ENCODE measurements around the gene ACTR5. TPM values are rescaled to one million over a fixed set of nuclear protein-coding genes. Genes with fewer than 3 reads are reported as not detected.

Gene ACTR5
- total RNA-seq, 5 donors from 2014 or later (not counting 1 experiment from before 2014, with no cell fraction given) = 15.8 to 20.1 (median 18.8) TPM

DNA sequence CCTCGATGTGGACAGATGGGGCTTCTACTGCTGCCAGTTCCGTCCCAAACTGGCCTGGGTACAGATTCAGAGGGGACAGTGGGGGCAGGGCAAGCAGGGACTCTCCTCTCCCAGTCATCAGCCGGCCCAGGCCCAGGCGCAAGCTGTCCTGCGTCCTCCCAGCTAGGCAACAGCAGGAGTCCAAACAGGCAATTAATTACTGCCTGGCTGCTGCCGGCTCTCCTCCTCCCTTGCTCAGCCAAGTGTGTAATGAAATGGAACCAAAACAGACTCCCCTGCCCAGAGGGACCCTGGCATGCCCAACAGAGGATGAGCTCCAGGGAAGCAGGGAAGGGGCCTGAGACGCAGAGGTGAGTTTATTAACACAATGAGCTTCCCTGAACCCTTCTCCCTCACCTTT lies 41.8 kb upstream of the ACTR5 start:
- DNase-seq = no peak
- POLR2A ChIA-PET = no interaction called here
- Mint-ChIP-seq H3K27ac (no peak overlapping the region), H3K36me3 (no peaks in the 10 kb centered on the region), H3K27me3 (peaks cover 41 to 50% of the 10 kb centered on the region in 2 donors), H3K4me3 (no peak overlapping the region), H3K4me1 (no peaks in the 10 kb centered on the region), H3K9me3 (no peaks in the 10 kb centered on the region)
- CTCF ChIA-PET = no interaction called here
- Histone ChIP-seq H3K27me3 (replicated peaks in 1 of 2; ENCODE audit: control insufficient read depth in 2 of 2, extremely low read depth in 1 of 2, insufficient read depth in 2 of 2, low read length in 1 of 2) (peaks cover 9 to 50% of the 10 kb centered on the region in 2 experiments), H3K9me3 (no peaks in the 10 kb centered on the region), H3K4me1 (ENCODE audit: control insufficient read depth in 1 of 2, extremely low read depth in 1 of 2, insufficient read depth in 2 of 2, low read length in 2 of 2) (no peaks in the 10 kb centered on the region), H3K4me3 (ENCODE audit: control insufficient read depth in 1 of 2, extremely low read depth in 1 of 2, low read length in 1 of 2) (no peak overlapping the region), H3K27ac (ENCODE audit: low read length) (no peak overlapping the region), H3K36me3 (ENCODE audit: control insufficient read depth in 2 of 2, extremely low read depth in 1 of 2, insufficient read depth in 1 of 2, low read length in 1 of 2) (no peaks in the 10 kb centered on the region)
- ATAC-seq (replicated peaks in 1 of 4) = no peak
- 29% methylated on average over 4 of the region's 7 CpGs for WGBS (ENCODE audit: insufficient coverage)

DNA sequence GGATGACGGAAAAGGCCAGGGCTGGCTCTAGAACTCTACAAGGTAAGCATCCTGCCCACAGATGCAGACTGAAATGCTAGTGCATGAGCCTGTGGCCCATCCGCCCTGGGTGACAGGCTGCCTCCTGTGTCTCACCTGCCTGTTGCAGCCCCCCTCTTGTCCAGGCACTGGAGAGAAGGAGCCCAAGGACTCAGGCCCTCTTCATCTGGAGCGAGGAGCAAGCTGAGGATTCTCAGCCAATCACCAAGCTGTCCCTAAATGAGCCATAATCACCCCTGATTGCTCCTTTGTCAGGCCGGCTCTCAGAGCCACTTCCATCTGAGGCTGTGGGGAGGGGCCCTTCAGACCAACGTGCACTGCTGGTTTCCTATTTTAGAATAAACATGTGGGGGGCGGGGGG lies 34.0 kb upstream of the ACTR5 start:
- H3K27ac ChIP-seq (ENCODE audit: low read length) = no peak overlapping the region
- H3K36me3 ChIP-seq (ENCODE audit: control insufficient read depth in 2 of 2, extremely low read depth in 1 of 2, insufficient read depth in 1 of 2, low read length in 1 of 2) = no peaks in the 10 kb centered on the region
- no peak overlapping the region for H3K4me3 Mint-ChIP-seq
- peaks cover 38 to 62% of the 10 kb centered on the region in 2 donors for H3K27me3 Mint-ChIP-seq
- WGBS (ENCODE audit: insufficient coverage) = 24% methylated on average over 3 of the region's 6 CpGs
- ATAC-seq (replicated peaks in 1 of 4) = no peak
- H3K9me3 ChIP-seq = no peaks in the 10 kb centered on the region
- H3K27me3 ChIP-seq (replicated peaks in 1 of 2; ENCODE audit: control insufficient read depth in 2 of 2, extremely low read depth in 1 of 2, insufficient read depth in 2 of 2, low read length in 1 of 2) = peaks cover 19 to 59% of the 10 kb centered on the region in 2 experiments
- ChIA-PET POLR2A (no interaction called here), CTCF (no interaction called here)
- no peak overlapping the region for H3K4me3 ChIP-seq (ENCODE audit: control insufficient read depth in 1 of 2, extremely low read depth in 1 of 2, low read length in 1 of 2)
- H3K27ac Mint-ChIP-seq = no peak overlapping the region
- DNase-seq = no peak
- H3K9me3 Mint-ChIP-seq = no peaks in the 10 kb centered on the region
- H3K4me1 Mint-ChIP-seq = no peaks in the 10 kb centered on the region
- H3K4me1 ChIP-seq (ENCODE audit: control insufficient read depth in 1 of 2, extremely low read depth in 1 of 2, insufficient read depth in 2 of 2, low read length in 2 of 2) = no peaks in the 10 kb centered on the region
- H3K36me3 Mint-ChIP-seq = no peaks in the 10 kb centered on the region

GRCh38 chr20:38715646-38716045 lies 32.6 kb upstream of the ACTR5 start:
- Mint-ChIP-seq H3K27ac (no peak overlapping the region), H3K4me3 (no peak overlapping the region), H3K4me1 (no peaks in the 10 kb centered on the region), H3K36me3 (no peaks in the 10 kb centered on the region), H3K9me3 (no peaks in the 10 kb centered on the region), H3K27me3 (peaks cover 44 to 65% of the 10 kb centered on the region in 2 donors)
- H3K27ac ChIP-seq (ENCODE audit: low read length) = no peak overlapping the region
- H3K4me3 ChIP-seq (ENCODE audit: control insufficient read depth in 1 of 2, extremely low read depth in 1 of 2, low read length in 1 of 2) = no peak overlapping the region
- POLR2A ChIA-PET = no interaction called here
- H3K27me3 ChIP-seq (replicated peaks in 1 of 2; ENCODE audit: control insufficient read depth in 2 of 2, extremely low read depth in 1 of 2, insufficient read depth in 2 of 2, low read length in 1 of 2) = peaks cover 17 to 65% of the 10 kb centered on the region in 2 experiments
- CTCF ChIA-PET = interaction anchor here (0.5 to 0.6 kb wide), 2 partner anchors 8 to 24 kb away, joined by 3 read pairs; no protein-coding TSS in a partner anchor
- no peaks in the 10 kb centered on the region for H3K36me3 ChIP-seq (ENCODE audit: control insufficient read depth in 2 of 2, extremely low read depth in 1 of 2, insufficient read depth in 1 of 2, low read length in 1 of 2)
- 59% methylated on average over 3 of the region's 10 CpGs for WGBS (ENCODE audit: insufficient coverage)
- H3K9me3 ChIP-seq = no peaks in the 10 kb centered on the region
- ATAC-seq (replicated peaks in 1 of 4) = no peak
- H3K4me1 ChIP-seq (ENCODE audit: control insufficient read depth in 1 of 2, extremely low read depth in 1 of 2, insufficient read depth in 2 of 2, low read length in 2 of 2) = no peaks in the 10 kb centered on the region
- no peak for DNase-seq

GRCh38 chr20:38722683-38723016 lies 25.6 kb upstream of the ACTR5 start:
- POLR2A ChIA-PET = no interaction called here
- DNase-seq (no peak), ATAC-seq (replicated peaks in 1 of 4) (no peak)
- 6% methylated on average over 7 of the region's 7 CpGs for WGBS (ENCODE audit: insufficient coverage)
- Mint-ChIP-seq H3K27ac (no peak overlapping the region), H3K27me3 (peaks cover 74 to 88% of the 10 kb centered on the region in 2 donors), H3K36me3 (no peaks in the 10 kb centered on the region), H3K4me1 (peaks cover 31 to 36% (median 36%) of the 10 kb centered on the region in 3 donors), H3K9me3 (no peaks in the 10 kb centered on the region), H3K4me3 (peak overlapping the region in 2 of 3 donors; percentile 26 to 64)
- Histone ChIP-seq H3K4me3 (ENCODE audit: control insufficient read depth in 1 of 2, extremely low read depth in 1 of 2, low read length in 1 of 2) (no peak overlapping the region), H3K4me1 (ENCODE audit: control insufficient read depth in 1 of 2, extremely low read depth in 1 of 2, insufficient read depth in 2 of 2, low read length in 2 of 2) (peaks cover 5 to 47% of the 10 kb centered on the region in 2 experiments), H3K27ac (ENCODE audit: low read length) (no peak overlapping the region), H3K9me3 (no peaks in the 10 kb centered on the region), H3K36me3 (ENCODE audit: control insufficient read depth in 2 of 2, extremely low read depth in 1 of 2, insufficient read depth in 1 of 2, low read length in 1 of 2) (no peaks in the 10 kb centered on the region), H3K27me3 (replicated peaks in 1 of 2; ENCODE audit: control insufficient read depth in 2 of 2, extremely low read depth in 1 of 2, insufficient read depth in 2 of 2, low read length in 1 of 2) (peaks cover 30 to 82% of the 10 kb centered on the region in 2 experiments)
- CTCF ChIA-PET = no interaction called here

DNA sequence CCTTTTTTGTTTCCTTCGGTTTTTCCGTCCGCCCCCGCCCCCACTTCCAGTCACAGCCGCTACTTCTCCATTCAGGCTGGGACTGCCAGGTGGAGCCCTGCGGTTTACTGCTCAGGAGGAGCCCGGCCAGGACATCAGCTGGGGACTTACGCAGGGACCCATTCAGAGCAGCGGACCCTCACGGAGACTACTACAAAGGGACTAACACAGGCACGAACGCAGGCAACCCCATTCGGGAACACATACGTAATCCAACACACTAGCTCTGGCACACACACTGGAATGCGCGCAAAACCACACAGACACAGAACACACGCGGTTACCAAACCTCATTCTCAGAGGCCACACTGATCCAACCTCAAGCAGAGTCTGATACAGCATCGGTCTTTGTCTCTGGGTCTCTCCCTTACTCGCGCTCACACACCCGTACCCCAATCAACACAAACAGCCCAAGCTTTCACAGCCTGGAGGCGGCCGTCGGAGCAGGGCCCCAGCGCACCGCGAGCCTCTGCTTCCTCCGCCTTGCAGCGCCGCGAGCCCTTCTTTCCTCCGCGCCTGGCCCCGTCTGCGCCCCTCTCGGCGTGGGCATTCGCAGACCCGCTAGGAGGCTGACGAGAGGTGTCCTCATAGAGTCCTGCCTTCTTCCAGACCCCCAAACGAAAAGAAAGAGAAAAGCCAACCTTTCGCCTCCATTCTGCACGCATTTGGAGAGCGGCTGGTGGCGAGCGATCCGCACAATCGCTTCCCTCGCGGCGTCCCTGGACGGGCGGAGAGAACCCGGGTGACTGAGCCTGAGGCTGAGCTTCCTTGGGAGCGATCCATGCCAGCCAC lies 25.0 kb upstream of the ACTR5 start:
- WGBS (ENCODE audit: insufficient coverage) = 5% methylated on average over 50 of the region's 56 CpGs
- ATAC-seq (replicated peaks in 1 of 4) = peak in 1 of 4 experiments; percentile 15

GRCh38 chr20:38723848-38724625 lies 24.2 kb upstream of the ACTR5 start, which contains the start of gene SLC32A1:
TSS of gene SLC32A1 (plus strand) at chr20:38724486. CDS start at chr20:38724725, 239 bp downstream.
- Mint-ChIP-seq H3K4me1 (peaks cover 41 to 47% (median 45%) of the 10 kb centered on the region in 3 donors), H3K9me3 (peaks cover 0 to 2% (median 0%) of the 10 kb centered on the region in 3 donors), H3K36me3 (peaks cover under 1% of the 10 kb centered on the region), H3K4me3 (peak within 1 kb of the TSS; percentile 50 to 64 (median 52)), H3K27ac (no peak within 1 kb of the TSS), H3K27me3 (peaks cover 72 to 88% of the 10 kb centered on the region in 2 donors)
- CTCF ChIA-PET = interaction anchor here (0.5 to 0.6 kb wide), 2 partner anchors 8 to 10 kb away, joined by 3 to 7 read pairs; no protein-coding TSS in a partner anchor
- no peaks in the 10 kb centered on the region for H3K36me3 ChIP-seq (ENCODE audit: control insufficient read depth in 2 of 2, extremely low read depth in 1 of 2, insufficient read depth in 1 of 2, low read length in 1 of 2)
- H3K9me3 ChIP-seq = no peaks in the 10 kb centered on the region
- DNase-seq (peak in 4 of 35 experiments; percentile 8 to 28 (median 9)), ATAC-seq (replicated peaks in 1 of 4) (no peak)
- POLR2A ChIA-PET = no interaction called here
- H3K27ac ChIP-seq (ENCODE audit: low read length) = no peak within 1 kb of the TSS
- H3K4me1 ChIP-seq (ENCODE audit: control insufficient read depth in 1 of 2, extremely low read depth in 1 of 2, insufficient read depth in 2 of 2, low read length in 2 of 2) = peaks cover 5 to 59% of the 10 kb centered on the region in 2 experiments
- 3% methylated on average over 57 of the region's 76 CpGs for WGBS (ENCODE audit: insufficient coverage)
- peaks cover 30 to 91% of the 10 kb centered on the region in 2 experiments for H3K27me3 ChIP-seq (replicated peaks in 1 of 2; ENCODE audit: control insufficient read depth in 2 of 2, extremely low read depth in 1 of 2, insufficient read depth in 2 of 2, low read length in 1 of 2)
- H3K4me3 ChIP-seq (ENCODE audit: control insufficient read depth in 1 of 2, extremely low read depth in 1 of 2, low read length in 1 of 2) = peak within 1 kb of the TSS in 1 of 2 donors; percentile 15

More for the DNA sequence above, 25.0 kb upstream of the ACTR5 start:
- Mint-ChIP-seq H3K4me1 (peaks cover 36 to 42% (median 42%) of the 10 kb centered on the region in 3 donors), H3K27ac (peak overlapping the region in 1 of 2 donors; percentile 30), H3K9me3 (no peaks in the 10 kb centered on the region), H3K4me3 (peak overlapping the region in 2 of 3 donors; percentile 52 to 64), H3K36me3 (no peaks in the 10 kb centered on the region), H3K27me3 (peaks cover 75 to 88% of the 10 kb centered on the region in 2 donors)
- ChIA-PET POLR2A (no interaction called here), CTCF (interaction anchor here in 1 of 2 donors (0.6 kb wide), 1 partner anchor 7 kb away, joined by 3 read pairs; no protein-coding TSS in a partner anchor)
- no peaks in the 10 kb centered on the region for H3K36me3 ChIP-seq (ENCODE audit: control insufficient read depth in 2 of 2, extremely low read depth in 1 of 2, insufficient read depth in 1 of 2, low read length in 1 of 2)
- no peak overlapping the region for H3K27ac ChIP-seq (ENCODE audit: low read length)
- no peaks in the 10 kb centered on the region for H3K9me3 ChIP-seq
- H3K4me1 ChIP-seq (ENCODE audit: control insufficient read depth in 1 of 2, extremely low read depth in 1 of 2, insufficient read depth in 2 of 2, low read length in 2 of 2) = peaks cover 5 to 53% of the 10 kb centered on the region in 2 experiments
- DNase-seq = peak in 3 of 35 experiments; percentile 11 to 19 (median 12)
- peak overlapping the region in 1 of 2 donors; percentile 15 for H3K4me3 ChIP-seq (ENCODE audit: control insufficient read depth in 1 of 2, extremely low read depth in 1 of 2, low read length in 1 of 2)
- peaks cover 33 to 88% of the 10 kb centered on the region in 2 experiments for H3K27me3 ChIP-seq (replicated peaks in 1 of 2; ENCODE audit: control insufficient read depth in 2 of 2, extremely low read depth in 1 of 2, insufficient read depth in 2 of 2, low read length in 1 of 2)

All from T-cell (primary cell).